H1 (cell line): Measurements from ENCODE around the gene CCNK. TPM values are rescaled to one million over a fixed set of nuclear protein-coding genes. Genes with fewer than 3 reads are reported as not detected.

ENCODE experiments used
- CTCF ChIA-PET: fragments of 300-600 bp; sonication (Branson Sonifier 250); formaldehyde crosslinking; loops from one replicate; lab custom pipeline; 2021; ENCODE audit not compliant: partially characterized antibody; lab: Charles Lee
- POLR2A ChIA-PET: fragments of 300-600 bp; sonication (Branson Sonifier 250); formaldehyde crosslinking; loops from one replicate; lab custom pipeline; 2021; ENCODE audit warnings: inconsistent platforms; ENCODE audit not compliant: partially characterized antibody; lab: Charles Lee
- DNase-seq, 2 experiments: peaks; one replicate each; pipeline versions ENCODE4 v3.0.0 to v3.0.0-alpha.2; 2010 to 2022; ENCODE audit warnings: low spot score in 2 of 2, low read depth in 1 of 2, mixed read lengths in 1 of 2
- FAIRE-seq: peaks from 2 replicates; lab custom pipeline; 2011; peaks lifted over from hg19 to GRCh38; lab: Jason Lieb, UNC
- H2AFZ ChIP-seq: 2 replicates; pipeline ENCODE4 v1.8.1; 2012; ENCODE audit warnings: low read length, inconsistent platforms
- H2AK5ac ChIP-seq: 2 replicates; pipeline ENCODE4 v1.6.1; 2013; ENCODE audit warnings: low read depth, low read length
- H2BK120ac ChIP-seq: replicated peaks from 2 replicates; pipeline ENCODE3; 2013; ENCODE audit warnings: low read depth, low read length, inconsistent platforms
- H2BK12ac ChIP-seq: 2 replicates; pipeline ENCODE4 v1.6.1; 2013; ENCODE audit warnings: low read depth, low read length
- H2BK15ac ChIP-seq: 2 replicates; pipeline ENCODE4 v1.6.1; 2013; ENCODE audit warnings: low read length
- H2BK20ac ChIP-seq: 2 replicates; pipeline ENCODE4 v1.6.1; 2013; ENCODE audit warnings: low read length
- H2BK5ac ChIP-seq: 2 replicates; pipeline ENCODE4 v1.6.1; 2013; ENCODE audit warnings: low read depth, low read length
- H3K14ac ChIP-seq: 2 replicates; pipeline ENCODE4 v1.6.1; 2013; ENCODE audit warnings: inconsistent platforms; ENCODE audit not compliant: insufficient read length
- H3K18ac ChIP-seq: 2 replicates; pipeline ENCODE4 v1.6.1; 2013; ENCODE audit warnings: low read length; ENCODE audit errors: extremely low read depth
- H3K23ac ChIP-seq: 2 replicates; pipeline ENCODE4 v1.6.1; 2013; ENCODE audit warnings: inconsistent platforms; ENCODE audit not compliant: insufficient read length
- H3K23me2 ChIP-seq: 2 replicates; pipeline ENCODE4 v1.6.1; 2013; ENCODE audit warnings: low read depth, low read length
- H3K27ac ChIP-seq: 2 replicates; pipeline ENCODE4 v1.6.1; 2011; ENCODE audit warnings: low read depth, low read length, inconsistent platforms
- H3K27me3 ChIP-seq, 4 experiments: replicated peaks in 1 of 4; 1 replicate in 1 of 4; 2 replicates in 3 of 4; pipeline versions ENCODE4 v1.6.1 to v1.8.1; 2011 to 2013; ENCODE audit warnings: low read length in 3 of 4, mild to moderate bottlenecking in 3 of 4, inconsistent platforms in 2 of 4, mixed read lengths in 2 of 4, moderate library complexity in 1 of 4; ENCODE audit not compliant: control insufficient read depth in 3 of 4, insufficient read depth in 3 of 4; ENCODE audit errors: extremely low read depth in 1 of 4
- H3K36me3 ChIP-seq, 4 experiments: 2 replicates each; pipeline versions ENCODE4 v1.6.1 to v1.8.1; 2011 to 2013; ENCODE audit warnings: mild to moderate bottlenecking in 4 of 4, low read length in 3 of 4, moderate library complexity in 2 of 4, control low read depth in 1 of 4, inconsistent platforms in 1 of 4; ENCODE audit not compliant: insufficient read depth in 4 of 4, control insufficient read depth in 2 of 4
- H3K4ac ChIP-seq: replicated peaks from 2 replicates; pipeline ENCODE3; 2013; ENCODE audit warnings: low read length, low read depth, mixed read lengths, inconsistent platforms; ENCODE audit not compliant: insufficient read length
- H3K4me1 ChIP-seq, 4 experiments: replicated peaks in 1 of 4; 1 replicate in 1 of 4; 2 replicates in 3 of 4; pipeline versions ENCODE4 v1.6.1 to v1.8.1; 2011 to 2013; ENCODE audit warnings: low read length in 3 of 4, inconsistent platforms in 2 of 4, mixed read lengths in 1 of 4; ENCODE audit not compliant: insufficient read depth in 4 of 4, control insufficient read depth in 3 of 4
- H3K4me2 ChIP-seq, 2 experiments: 2 replicates each; pipeline versions ENCODE4 v1.6.1 to v1.8.1; 2011 to 2013; ENCODE audit warnings: low read depth in 2 of 2, low read length in 2 of 2, control low read depth in 1 of 2, inconsistent platforms in 1 of 2, mild to moderate bottlenecking in 1 of 2; ENCODE audit not compliant: insufficient read depth in 1 of 2
- H3K4me3 ChIP-seq, 4 experiments: fragments of 200-600, 300-600 bp in 1 of 4; sonication (generic), shearing (Covaris generic), sonication (Bioruptor Twin) in 1 of 4; 2 replicates each; pipeline versions ENCODE4 v1.5.1 to v1.8.1; 2011 to 2016; ENCODE audit warnings: low read length in 4 of 4, low read depth in 3 of 4, control low read depth in 2 of 4, inconsistent platforms in 2 of 4, mild to moderate bottlenecking in 2 of 4, mixed read lengths in 1 of 4, moderate library complexity in 1 of 4; ENCODE audit not compliant: insufficient read depth in 2 of 4; ENCODE audit errors: extremely low read depth in 1 of 4
- H3K56ac ChIP-seq: replicated peaks from 2 replicates; pipeline ENCODE3; 2013; ENCODE audit warnings: low read depth, mild to moderate bottlenecking, mixed read lengths, low read length, inconsistent platforms; ENCODE audit not compliant: insufficient read length
- H3K79me1 ChIP-seq: 2 replicates; pipeline ENCODE4 v1.6.1; 2013; ENCODE audit warnings: low read depth, low read length, control low read depth
- H3K79me2 ChIP-seq, 2 experiments: 2 replicates each; pipeline versions ENCODE4 v1.6.1 to v1.8.1; 2012 to 2013; ENCODE audit warnings: low read length in 2 of 2, mild to moderate bottlenecking in 2 of 2, inconsistent platforms in 1 of 2; ENCODE audit not compliant: insufficient read depth in 2 of 2, control insufficient read depth in 1 of 2
- H3K9ac ChIP-seq, 4 experiments: replicated peaks in 1 of 4; 1 replicate in 1 of 4; 2 replicates in 3 of 4; pipeline versions ENCODE4 v1.6.1 to v1.8.1; 2011 to 2013; ENCODE audit warnings: low read depth in 3 of 4, low read length in 3 of 4, control low read depth in 2 of 4, mild to moderate bottlenecking in 2 of 4, moderate library complexity in 2 of 4, inconsistent platforms in 1 of 4; ENCODE audit errors: extremely low read depth in 1 of 4
- H3K9me3 ChIP-seq, 2 experiments: 2 replicates each; pipeline versions ENCODE4 v1.6.1 to v1.8.1; 2012 to 2013; ENCODE audit warnings: mild to moderate bottlenecking in 2 of 2, moderate library complexity in 2 of 2, control low read depth in 1 of 2, inconsistent platforms in 1 of 2, low read depth in 1 of 2, low read length in 1 of 2, mixed read lengths in 1 of 2; ENCODE audit not compliant: insufficient read depth in 2 of 2
- H4K20me1 ChIP-seq, 2 experiments: replicated peaks in 1 of 2; 2 replicates each; pipeline versions ENCODE3 to v1.8.1; 2011 to 2013; ENCODE audit warnings: inconsistent platforms in 2 of 2, low read length in 2 of 2, mild to moderate bottlenecking in 1 of 2; ENCODE audit not compliant: insufficient read depth in 2 of 2, control insufficient read depth in 1 of 2
- H4K5ac ChIP-seq: 2 replicates; pipeline ENCODE4 v1.6.1; 2013; ENCODE audit warnings: low read length, low read depth, mixed read lengths, inconsistent platforms; ENCODE audit not compliant: insufficient read length
- H4K8ac ChIP-seq: 2 replicates; pipeline ENCODE4 v1.8.0; 2013; ENCODE audit warnings: mild to moderate bottlenecking, moderate library complexity, low read length, inconsistent platforms; ENCODE audit not compliant: insufficient read depth; ENCODE audit errors: extremely low read depth
- H4K91ac ChIP-seq: replicated peaks from 2 replicates; pipeline ENCODE3; 2013; ENCODE audit warnings: low read length, mixed read lengths, inconsistent platforms; ENCODE audit not compliant: insufficient read length
- HDAC2 ChIP-seq, 2 experiments: fragments of 300-600 bp in 1 of 2; sonication (generic) in 1 of 2; IDR thresholded peaks; 2 replicates each; pipeline ENCODE4 v1.6.1; 2011 to 2012; ENCODE audit warnings: low read depth in 2 of 2, low read length in 2 of 2, mild to moderate bottlenecking in 2 of 2, moderate library complexity in 2 of 2, borderline replicate concordance in 1 of 2, inconsistent platforms in 1 of 2
- HDAC6 ChIP-seq: IDR thresholded peaks from one replicate; pipeline ENCODE4 v1.7.1; 2012; ENCODE audit warnings: low read depth, mild to moderate bottlenecking, inconsistent platforms, low read length, moderate library complexity
- JUN ChIP-seq: IDR thresholded peaks from 2 replicates; pipeline ENCODE4 v1.6.1; 2011; ENCODE audit warnings: low read depth, mild to moderate bottlenecking, improper control_type of control experiment, low read length
- KDM4A ChIP-seq: IDR thresholded peaks from one replicate; pipeline ENCODE4 v1.7.1; 2012; ENCODE audit warnings: low read depth, mild to moderate bottlenecking, moderate library complexity, low read length, inconsistent platforms; ENCODE audit not compliant: severe bottlenecking
- SAP30 ChIP-seq: fragments of 300-600 bp; sonication (generic); IDR thresholded peaks from 2 replicates; pipeline ENCODE4 v1.7.1; 2012; ENCODE audit warnings: low read length, moderate library complexity, mild to moderate bottlenecking, inconsistent platforms; ENCODE audit not compliant: insufficient read depth, insufficient replicate concordance
- WGBS, 2 experiments: shearing (Covaris generic) in 1 of 2; methylation state at CpG; one replicate each; pipeline versions ENCODE4 v1.1.6 to v1.1.7; 2013 to 2015; ENCODE audit warnings: low lambda C conversion rate in 2 of 2, mixed read lengths in 2 of 2, inconsistent platforms in 1 of 2, low coverage in 1 of 2, missing lambda C conversion rate in 1 of 2; ENCODE audit not compliant: insufficient replicate concordance in 2 of 2, insufficient coverage in 1 of 2, insufficient read length in 1 of 2; ENCODE audit errors: extremely low coverage in 1 of 2, missing lambda C conversion rate in 1 of 2; 5-methylcytosine and 5-hydroxymethylcytosine counted together
- polyA plus RNA-seq, 7 experiments: library from polyadenylated mRNA; depleted of rRNA in 3 of 7; stranded (reverse) in 5 of 7; unstranded in 2 of 7; fragments of >200 nt in 5 of 7; fragments of 200-250 nt in 2 of 7; gene quantifications; 1 replicate in 5 of 7; 2 replicates in 1 of 7; 4 replicates in 1 of 7; pipeline versions ENCODE4 v1.2.1 to v1.2.3, GENCODE V29; 2011 to 2013; ENCODE audit warnings: missing spikeins in 2 of 7, mixed read lengths in 2 of 7
- total RNA-seq: library from RNA; stranded (reverse); fragmentation: NEBNext Ultra II Directional; extraction: Animal tissue kit (Norgen Biotek cat#: 25700); gene quantifications from 2 replicates; pipeline ENCODE4 v1.2.1, GENCODE V29; 2021

CCNK gene
- total and polyA plus RNA-seq, 2 of the 8 experiments (the other 6 are each of a cell fraction or from before 2014, with no cell fraction given): 10.7 to 82.7 TPM

- Histone ChIP-seq H3K4me1 (peaks cover 0 to 56% (median 38%) of the 10 kb centered on the region in 4 experiments; a peak in 6 of 7 replicates), H3K27me3 (no peaks in the 10 kb centered on the region)
- no peak for TF ChIP-seq JUN
- no peak for TF ChIP-seq KDM4A
- TF ChIP-seq SAP30: no peak
- no peak for TF ChIP-seq HDAC6
- no peak for TF ChIP-seq HDAC2 (IDR thresholded peaks at IDR 0.05; ENCODE audit: borderline replicate concordance in 1 of 2, low read depth in 2 of 2, low read length in 2 of 2)
- TF ChIP-seq, all 59 proteins: peak for 0
- Histone ChIP-seq H2AFZ (no peak overlapping the region), H3K9ac (no peak overlapping the region), H2BK120ac (peak overlapping the region; percentile 69), H2BK12ac (peak overlapping the region; percentile 99; the same call in 1 of the 2 replicates), H3K4ac (no peak overlapping the region), H3K18ac (peak overlapping the region; percentile 75; the same call in 1 of the 2 replicates), H2BK20ac (peak overlapping the region; percentile 5; the same call in 1 of the 2 replicates), H3K27ac (no peak overlapping the region), H3K14ac (no peak overlapping the region), H3K4me2 (0 out of 4 replicates have a peak overlapping the region, but pooled peaks of 1 of the 2 experiments have one; percentile 48), H2AK5ac (peak overlapping the region; percentile 99), H2BK5ac (peak overlapping the region; percentile 92), H3K23ac (no peak overlapping the region), H2BK15ac (peak overlapping the region; percentile 99), H4K20me1 (peaks cover 11 to 31% of the 10 kb centered on the region in 2 experiments), H4K8ac (peak overlapping the region; percentile 11; the same call in 1 of the 2 replicates), H3K4me3 (no peak overlapping the region), H3K79me2 (peaks cover 0 to 60% of the 10 kb centered on the region in 2 experiments; a peak in 2 of 4 replicates), H3K23me2 (0 out of 2 replicates have a peak, but pooled peaks cover 2% of the 10 kb centered on the region), H4K5ac (no peak overlapping the region), H3K79me1 (peaks cover 36% of the 10 kb centered on the region), H3K36me3 (no peaks in the 10 kb centered on the region), H3K56ac (no peak overlapping the region), H3K9me3 (no peaks in the 10 kb centered on the region), H4K91ac (no peak overlapping the region)
- 87% methylated on average over 10 of the region's 10 CpGs; no CpG with 5 or more reads in 1 of the 2 experiments for WGBS, 2 experiments
- POLR2A ChIA-PET: interaction anchor here (0.7 to 1.7 kb wide), 5 partner anchors 11 to 42 kb away, joined by 3 to 5 read pairs (median 3); partner anchors contain the start of gene CCDC85C
- CTCF ChIA-PET: interaction anchor here (0.6 to 3.2 kb wide), 11 partner anchors 9 to 155 kb away, joined by 3 to 28 read pairs (median 4); no protein-coding TSS in a partner anchor
- DNase-seq: no peak
- no peak for FAIRE-seq
These were observed 80.7 kb downstream of the CCNK start for GRCh38 chr14:99561864-99562263.
